Mucosa of rectum (tissue), 2 donors: ENCODE measurements around the gene NT5M.
"Not testable (repeated sequence)": the region's sequence is repeated elsewhere in the genome, so short reads cannot be mapped to it uniquely, and the experiment has no call there.

Experiments used
- H3K27ac ChIP-seq, 2 donors: one replicate each; pipeline ENCODE4 v1.7.0; 2013; ENCODE audit warnings: inconsistent platforms in 2 of 2, low read depth in 2 of 2, low read length in 2 of 2
- H3K27me3 ChIP-seq, 2 donors: one replicate each; pipeline ENCODE4 v1.7.0; 2013; ENCODE audit warnings: low read length in 2 of 2; ENCODE audit not compliant: control insufficient read depth in 2 of 2, insufficient read depth in 2 of 2
- H3K36me3 ChIP-seq, 2 donors: one replicate each; pipeline ENCODE4 v1.7.0; 2013; ENCODE audit warnings: low read length in 2 of 2; ENCODE audit not compliant: control insufficient read depth in 2 of 2, insufficient read depth in 2 of 2
- H3K4me1 ChIP-seq, 2 donors: one replicate each; pipeline ENCODE4 v1.7.0; 2013; ENCODE audit warnings: low read length in 2 of 2, mild to moderate bottlenecking in 1 of 2; ENCODE audit not compliant: control insufficient read depth in 2 of 2, insufficient read depth in 2 of 2
- H3K4me3 ChIP-seq, 2 donors: one replicate each; pipeline ENCODE4 v1.7.0; 2013; ENCODE audit warnings: low read length in 2 of 2
- H3K9ac ChIP-seq, 2 donors: one replicate each; pipeline ENCODE4 v1.7.0; 2013; ENCODE audit warnings: low read length in 2 of 2, low read depth in 1 of 2, mild to moderate bottlenecking in 1 of 2
- H3K9me3 ChIP-seq, 2 donors: one replicate each; pipeline ENCODE4 v1.7.0; 2013; ENCODE audit warnings: low read length in 2 of 2; ENCODE audit not compliant: control insufficient read depth in 2 of 2
- donor health status: healthy.
- donor health status: Normal muscosa, but diverticular disease.

NT5M gene

GRCh38 chr17:17303010-17303846, at the start of gene NT5M:
NT5M (plus strand) TSS chr17:17303373; CDS start chr17:17303551, 178 bp downstream.
- H3K27me3 ChIP-seq: no peaks in the 10 kb centered on the region
- H3K9me3 ChIP-seq: no peaks in the 10 kb centered on the region
- peak within 1 kb of the TSS in 1 of 2 donors; percentile 58 for H3K9ac ChIP-seq
- peak within 1 kb of the TSS; percentile 55 to 80 for H3K4me3 ChIP-seq
- H3K36me3 ChIP-seq: no peaks in the 10 kb centered on the region
- H3K27ac ChIP-seq: peak within 1 kb of the TSS; percentile 39 to 56
- H3K4me1 ChIP-seq: peaks cover 8 to 12% of the 10 kb centered on the region in 2 donors

DNA sequence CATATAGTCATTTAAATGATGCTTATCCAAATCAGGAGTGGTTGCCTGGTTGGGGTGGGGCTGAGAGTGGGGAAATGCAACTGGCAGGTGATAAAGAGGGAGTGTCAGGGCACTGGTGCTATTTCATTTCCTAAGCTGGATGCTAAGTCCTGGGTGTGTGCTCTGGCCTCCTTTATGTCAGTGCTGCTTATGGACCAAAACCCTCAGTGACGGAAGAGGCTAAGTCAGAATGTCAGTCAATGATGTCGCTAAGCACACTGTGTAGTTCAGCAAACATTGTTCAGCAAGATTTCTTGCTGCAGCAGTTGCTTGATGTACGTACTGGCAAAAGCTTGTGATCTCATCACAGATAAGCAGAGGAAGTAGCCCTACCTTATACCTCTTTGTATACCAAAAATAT, 49.8 kb upstream of the NT5M start:
- H3K27me3 ChIP-seq: no peaks in the 10 kb centered on the region
- no peaks in the 10 kb centered on the region for H3K4me1 ChIP-seq
- H3K27ac ChIP-seq: no peak overlapping the region
- no peak overlapping the region for H3K4me3 ChIP-seq
- no peaks in the 10 kb centered on the region for H3K9me3 ChIP-seq
- no peak overlapping the region for H3K9ac ChIP-seq
- peaks cover 19 to 45% of the 10 kb centered on the region in 2 donors for H3K36me3 ChIP-seq

GRCh38 chr17:17254036-17254435, 49.1 kb upstream of the NT5M start:
- Histone ChIP-seq H3K9me3 (no peaks in the 10 kb centered on the region), H3K27ac (no peak overlapping the region), H3K9ac (no peak overlapping the region), H3K4me3 (no peak overlapping the region), H3K27me3 (no peaks in the 10 kb centered on the region), H3K36me3 (peaks cover 22 to 46% of the 10 kb centered on the region in 2 donors), H3K4me1 (no peaks in the 10 kb centered on the region)

DNA sequence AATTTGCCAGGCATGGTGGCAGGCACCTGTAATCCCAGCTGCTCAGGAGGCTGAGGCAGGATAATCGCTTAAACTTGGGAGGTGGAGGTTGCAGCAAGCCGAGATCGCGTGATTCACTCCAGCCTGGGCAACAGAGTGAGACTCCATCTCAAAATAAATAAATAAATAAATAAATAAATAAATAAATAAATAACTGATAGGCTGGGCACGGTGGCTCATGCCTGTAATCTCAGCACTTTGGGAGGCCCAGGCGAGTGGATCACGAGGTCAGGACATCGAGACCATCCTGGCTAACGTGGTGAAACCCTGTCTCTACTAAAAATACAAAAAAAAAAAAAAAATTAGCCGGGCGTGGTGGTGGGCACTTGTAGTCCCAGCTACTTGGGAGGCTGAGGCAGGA, 47.5 kb upstream of the NT5M start:
- H3K4me1 ChIP-seq, H3K4me3 ChIP-seq, H3K27ac ChIP-seq, H3K27me3 ChIP-seq, H3K9ac ChIP-seq, H3K9me3 ChIP-seq: not testable (repeated sequence)
- peaks cover 35 to 55% of the 10 kb centered on the region in 2 donors for H3K36me3 ChIP-seq

DNA sequence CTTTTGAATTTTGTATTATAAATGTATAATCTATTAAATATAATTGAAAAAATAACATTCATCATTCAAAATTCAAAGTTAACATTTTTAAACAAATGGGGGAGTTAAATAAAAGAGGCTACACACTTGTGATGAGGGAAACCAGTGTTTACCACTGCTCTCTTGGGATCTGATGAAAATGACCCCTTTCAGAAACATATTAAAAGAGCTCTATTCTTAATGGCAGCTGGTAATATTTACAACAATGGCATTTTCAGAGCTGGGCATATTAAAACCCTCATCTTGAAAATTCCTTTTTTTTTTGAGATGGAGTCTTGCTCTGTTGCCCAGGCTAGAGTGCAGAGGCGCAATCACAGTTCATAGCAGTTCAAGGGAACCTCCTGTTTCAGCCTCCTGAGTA, 46.9 kb upstream of the NT5M start:
- H3K4me3 ChIP-seq: no peak overlapping the region
- H3K4me1 ChIP-seq: no peaks in the 10 kb centered on the region
- H3K27me3 ChIP-seq: no peaks in the 10 kb centered on the region
- H3K27ac ChIP-seq: no peak overlapping the region
- no peaks in the 10 kb centered on the region for H3K9me3 ChIP-seq
- peaks cover 38 to 57% of the 10 kb centered on the region in 2 donors for H3K36me3 ChIP-seq
- no peak overlapping the region for H3K9ac ChIP-seq

DNA sequence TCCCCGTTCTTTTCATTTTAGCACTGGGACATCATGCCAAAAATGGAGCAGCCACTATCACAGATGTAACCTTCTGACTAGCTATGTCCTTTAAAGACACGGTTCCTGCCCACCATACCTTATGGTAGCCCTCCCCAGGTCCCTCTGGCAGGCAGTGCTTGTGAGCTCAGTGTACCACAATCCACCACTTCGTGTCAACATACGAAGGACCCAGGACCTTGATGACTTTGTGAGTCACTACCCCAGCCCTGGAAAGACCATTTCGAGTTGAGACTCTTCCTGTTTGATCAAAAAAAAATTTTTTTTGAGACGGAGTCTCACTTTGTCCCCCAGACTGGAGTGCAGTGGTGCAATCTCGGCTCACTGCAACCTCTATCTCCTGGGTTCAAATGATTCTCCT, 45.2 kb upstream of the NT5M start:
- no peak overlapping the region for H3K4me3 ChIP-seq
- H3K9ac ChIP-seq: no peak overlapping the region
- no peaks in the 10 kb centered on the region for H3K9me3 ChIP-seq
- no peaks in the 10 kb centered on the region for H3K4me1 ChIP-seq
- H3K27ac ChIP-seq: no peak overlapping the region
- peaks cover 34 to 56% of the 10 kb centered on the region in 2 donors for H3K36me3 ChIP-seq
- no peaks in the 10 kb centered on the region for H3K27me3 ChIP-seq

DNA sequence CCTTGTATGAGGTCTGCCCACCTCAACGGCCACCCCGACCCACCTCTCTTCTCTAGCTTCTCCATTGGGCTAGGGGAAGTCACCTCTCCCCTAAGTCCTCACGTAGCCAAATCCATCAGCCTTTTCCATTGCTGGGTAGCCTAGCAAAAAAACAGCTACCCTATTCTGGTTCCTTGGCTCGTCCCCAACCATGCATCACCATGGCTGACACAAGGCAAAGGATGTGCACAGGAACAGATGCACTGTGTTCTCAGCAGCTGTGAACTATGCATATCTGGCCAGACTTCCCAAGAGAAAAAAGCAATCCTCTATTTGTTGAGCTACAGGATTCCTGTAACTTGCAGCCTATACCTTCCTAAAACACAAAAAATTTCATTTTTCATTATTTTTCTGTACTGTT, 44.2 kb upstream of the NT5M start:
- Histone ChIP-seq H3K9ac (no peak overlapping the region), H3K27ac (no peak overlapping the region), H3K4me1 (no peaks in the 10 kb centered on the region), H3K27me3 (no peaks in the 10 kb centered on the region), H3K36me3 (peaks cover 32 to 53% of the 10 kb centered on the region in 2 donors), H3K9me3 (no peaks in the 10 kb centered on the region), H3K4me3 (no peak overlapping the region)

DNA sequence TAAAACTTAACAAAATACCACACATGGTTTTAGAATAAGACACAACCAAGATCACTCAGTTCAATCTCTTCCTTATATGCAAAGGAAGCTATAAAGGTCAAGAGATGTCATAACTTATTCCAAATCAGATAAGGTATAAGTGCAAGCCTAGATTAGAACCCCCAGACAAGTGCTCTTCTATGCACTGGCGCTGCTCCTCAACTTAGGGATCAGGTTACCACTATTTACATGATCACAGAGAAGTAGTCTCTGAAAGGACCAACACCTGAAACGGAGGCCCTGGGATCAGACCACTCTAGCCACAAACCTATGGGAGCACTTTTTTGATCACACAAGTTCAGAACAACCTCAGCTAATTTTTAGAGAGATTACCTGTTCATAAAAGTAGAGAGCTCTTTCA, 38.7 kb upstream of the NT5M start:
- Histone ChIP-seq H3K4me1 (no peaks in the 10 kb centered on the region), H3K36me3 (peaks cover 43 to 47% of the 10 kb centered on the region in 2 donors), H3K9ac (no peak overlapping the region)

DNA sequence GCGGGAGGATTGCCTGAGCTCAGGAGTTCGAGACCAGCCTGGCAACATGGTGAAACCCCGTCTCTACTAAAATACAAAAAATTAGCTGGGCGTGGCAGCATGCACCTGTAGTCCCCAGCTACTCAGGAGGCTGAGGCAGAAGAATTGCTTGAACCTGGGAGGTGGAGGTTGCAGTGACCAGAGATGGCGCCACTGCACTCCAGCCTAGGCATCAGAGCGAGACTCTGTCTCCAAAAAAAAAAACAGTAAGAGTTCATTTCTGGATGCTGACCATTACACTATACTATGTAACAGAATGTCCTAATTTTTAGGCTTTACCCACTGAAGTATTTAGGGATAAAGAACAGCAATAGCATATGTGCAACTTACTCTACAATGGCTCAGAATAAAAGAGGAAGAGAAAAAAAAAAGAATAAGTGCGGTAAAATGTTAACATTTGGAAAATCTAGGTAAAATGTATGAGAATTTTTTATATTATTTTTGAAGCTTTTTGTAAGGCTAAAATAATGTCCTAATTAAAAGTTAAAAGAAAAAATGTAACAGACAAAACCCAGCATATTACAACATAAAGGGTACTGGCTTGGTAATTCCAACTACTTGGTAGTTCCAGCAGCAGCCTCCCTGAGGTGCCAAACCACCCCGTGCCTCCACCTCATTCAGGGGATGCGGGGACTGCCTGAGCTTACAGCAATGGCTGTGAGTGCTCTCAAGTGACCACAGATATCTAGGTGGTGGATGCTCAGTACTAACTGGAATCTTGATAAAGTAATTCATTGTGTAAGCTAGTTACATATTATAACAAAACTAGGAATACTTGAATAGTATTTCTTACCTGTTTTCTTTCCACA, 33.0 kb upstream of the NT5M start:
- peaks cover 43 to 51% of the 10 kb centered on the region in 2 donors for H3K36me3 ChIP-seq
- no peaks in the 10 kb centered on the region for H3K9me3 ChIP-seq
- no peak overlapping the region for H3K4me3 ChIP-seq
- no peak overlapping the region for H3K27ac ChIP-seq
- no peaks in the 10 kb centered on the region for H3K4me1 ChIP-seq
- H3K27me3 ChIP-seq: no peaks in the 10 kb centered on the region
- no peak overlapping the region for H3K9ac ChIP-seq

More for the DNA sequence above, 38.7 kb upstream of the NT5M start:
- Histone ChIP-seq H3K4me3 (no peak overlapping the region), H3K27ac (no peak overlapping the region), H3K27me3 (no peaks in the 10 kb centered on the region), H3K9me3 (no peaks in the 10 kb centered on the region)

DNA sequence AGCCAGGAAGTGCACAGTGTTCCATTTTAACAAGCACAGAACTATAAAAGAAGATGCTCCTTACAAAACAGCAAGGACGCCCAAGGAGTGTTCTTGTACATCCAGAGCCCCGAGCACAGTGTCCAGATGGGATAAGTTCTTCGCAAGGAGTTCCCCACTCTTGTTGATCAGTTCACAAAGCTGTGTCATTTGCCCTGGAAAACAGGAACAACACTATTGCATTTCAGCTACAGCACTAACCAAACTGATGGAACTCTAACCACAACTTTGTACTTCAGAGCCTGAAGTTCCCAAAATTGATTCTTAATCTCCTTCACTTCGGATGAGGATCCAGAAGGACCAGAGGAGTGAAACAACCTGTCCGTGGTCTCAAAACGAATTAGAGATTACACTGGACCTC, 27.2 kb upstream of the NT5M start:
- Histone ChIP-seq H3K9ac (no peak overlapping the region), H3K4me3 (no peak overlapping the region), H3K27ac (no peak overlapping the region), H3K27me3 (no peaks in the 10 kb centered on the region), H3K9me3 (no peaks in the 10 kb centered on the region), H3K36me3 (peaks cover 20 to 26% of the 10 kb centered on the region in 2 donors), H3K4me1 (peaks cover 5 to 9% of the 10 kb centered on the region in 2 donors)
